NB4 (cell line): Measurements from ENCODE around the gene TMEM132C.

Source experiments
- DNase-seq: peaks from one replicate; pipeline ENCODE4 v3.0.0; 2010; ENCODE audit warnings: low read depth
- H3K4me3 ChIP-seq: one replicate; pipeline ENCODE4 v1.5.1; 2011; ENCODE audit warnings: mild to moderate bottlenecking, low read depth, low read length, moderate library complexity
- MAX ChIP-seq: IDR thresholded peaks from 2 replicates; pipeline ENCODE4 v1.6.1; 2011; ENCODE audit warnings: low read depth, low read length
- MYC ChIP-seq: IDR thresholded peaks from 2 replicates; pipeline ENCODE4 v1.6.1; 2011; ENCODE audit warnings: low read depth, low read length
- POLR2A ChIP-seq: IDR thresholded peaks from 2 replicates; pipeline ENCODE4 v1.6.1; 2011; ENCODE audit warnings: mild to moderate bottlenecking; ENCODE audit not compliant: insufficient read length; ENCODE audit errors: extremely low read depth
- TF ChIP-seq, protein P1 (sequence below): IDR thresholded peaks from one replicate; pipeline ENCODE4 v1.5.1; 2012; ENCODE audit warnings: low read depth, low read length

The TMEM132C gene

GRCh38 chr12:128385736-128386135 is 118.8 kb downstream of the TMEM132C start:
- DNase-seq: no peak
- TF ChIP-seq MYC (no peak), MAX (no peak), POLR2A (no peak)
- TF ChIP-seq, protein P1, sequence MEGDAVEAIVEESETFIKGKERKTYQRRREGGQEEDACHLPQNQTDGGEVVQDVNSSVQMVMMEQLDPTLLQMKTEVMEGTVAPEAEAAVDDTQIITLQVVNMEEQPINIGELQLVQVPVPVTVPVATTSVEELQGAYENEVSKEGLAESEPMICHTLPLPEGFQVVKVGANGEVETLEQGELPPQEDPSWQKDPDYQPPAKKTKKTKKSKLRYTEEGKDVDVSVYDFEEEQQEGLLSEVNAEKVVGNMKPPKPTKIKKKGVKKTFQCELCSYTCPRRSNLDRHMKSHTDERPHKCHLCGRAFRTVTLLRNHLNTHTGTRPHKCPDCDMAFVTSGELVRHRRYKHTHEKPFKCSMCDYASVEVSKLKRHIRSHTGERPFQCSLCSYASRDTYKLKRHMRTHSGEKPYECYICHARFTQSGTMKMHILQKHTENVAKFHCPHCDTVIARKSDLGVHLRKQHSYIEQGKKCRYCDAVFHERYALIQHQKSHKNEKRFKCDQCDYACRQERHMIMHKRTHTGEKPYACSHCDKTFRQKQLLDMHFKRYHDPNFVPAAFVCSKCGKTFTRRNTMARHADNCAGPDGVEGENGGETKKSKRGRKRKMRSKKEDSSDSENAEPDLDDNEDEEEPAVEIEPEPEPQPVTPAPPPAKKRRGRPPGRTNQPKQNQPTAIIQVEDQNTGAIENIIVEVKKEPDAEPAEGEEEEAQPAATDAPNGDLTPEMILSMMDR: no peak
- no peak overlapping the region for H3K4me3 ChIP-seq

DNA sequence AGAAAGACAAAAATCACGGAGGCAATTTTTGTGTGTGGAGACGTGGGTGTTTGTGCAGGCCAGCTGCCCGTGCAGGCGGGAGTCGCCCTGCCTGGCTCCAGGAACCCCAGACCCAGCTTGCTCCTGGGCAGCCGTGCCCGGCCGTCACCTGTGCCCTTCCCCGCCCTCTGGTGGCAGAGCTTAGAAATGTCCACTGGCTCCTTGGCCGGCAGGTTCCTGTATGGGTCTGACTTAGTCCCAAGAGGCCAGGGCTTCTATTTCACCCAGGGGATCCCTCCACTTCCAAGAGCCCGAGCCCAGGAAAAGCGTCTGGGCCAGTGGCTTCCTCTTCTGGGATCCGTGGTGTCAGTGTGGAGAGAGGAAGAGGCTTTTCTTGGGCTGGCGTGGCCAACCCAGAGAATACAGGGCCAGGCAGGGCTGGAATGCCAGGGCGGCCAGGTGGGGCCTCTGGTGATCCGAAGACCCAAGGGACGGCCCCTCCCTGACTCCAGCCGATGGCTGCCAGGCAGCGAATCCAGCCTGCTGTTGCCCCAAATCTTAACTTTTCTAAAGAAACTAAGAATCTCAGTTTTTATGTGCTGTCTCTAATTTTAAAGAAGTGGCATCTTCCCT is 120.9 kb downstream of the TMEM132C start:
- peak; percentile 56 for DNase-seq
- TF ChIP-seq, protein P1: peak; percentile 91
- TF ChIP-seq POLR2A: no peak
- no peak overlapping the region for H3K4me3 ChIP-seq

DNA sequence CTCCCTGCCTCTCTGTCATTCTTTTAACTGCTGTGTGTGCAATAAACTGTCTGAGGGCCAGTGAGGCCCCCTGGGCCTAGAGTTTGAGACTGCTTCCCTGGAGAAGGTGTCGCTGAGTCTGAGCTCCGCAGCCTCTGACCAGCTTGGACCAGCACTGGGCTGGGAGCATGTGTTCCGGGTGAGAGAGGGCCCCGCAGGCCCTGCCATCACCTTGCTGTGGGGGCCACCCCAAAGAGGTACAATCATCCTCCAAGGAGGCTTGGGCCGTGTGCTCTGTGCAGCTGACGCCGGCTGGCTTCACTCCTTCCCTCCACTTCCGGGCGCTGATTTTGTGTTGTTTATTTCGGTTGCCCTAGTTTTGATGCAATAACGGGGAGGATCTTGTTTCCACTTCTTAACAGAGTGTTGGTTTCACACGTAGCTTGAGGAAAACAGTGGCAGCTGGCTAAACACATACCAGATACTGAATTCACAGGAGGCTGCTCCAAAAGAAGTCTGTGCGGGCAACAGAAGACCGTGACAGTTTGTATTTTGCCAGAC is 121.6 kb downstream of the TMEM132C start:
- TF ChIP-seq, protein P1: no peak
- TF ChIP-seq MAX: no peak
- TF ChIP-seq MYC: no peak
- TF ChIP-seq POLR2A: no peak
- no peak for DNase-seq

DNA sequence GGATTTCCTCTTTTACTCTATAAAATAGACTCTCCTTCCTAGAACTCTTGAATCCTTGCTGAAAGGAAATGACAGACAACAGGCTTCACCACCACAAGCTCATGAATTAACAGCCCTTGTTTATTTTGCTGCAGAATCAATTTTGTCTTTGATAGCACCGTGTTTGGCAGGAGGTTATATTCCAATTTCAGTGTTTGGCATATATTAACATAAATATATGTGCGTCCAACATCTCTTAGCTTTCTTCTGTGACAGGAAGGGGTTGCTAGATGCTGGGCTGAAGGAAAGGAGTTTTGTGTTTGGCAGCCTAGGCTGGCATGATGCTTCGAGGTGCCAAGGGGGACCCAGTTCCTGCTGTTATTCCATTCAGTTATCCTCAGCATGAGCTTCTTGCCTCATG is 126.4 kb downstream of the TMEM132C start:
- DNase-seq: no peak
- no peak for TF ChIP-seq MYC
- no peak for TF ChIP-seq MAX
- TF ChIP-seq, protein P1: no peak
- TF ChIP-seq POLR2A: no peak
- no peak overlapping the region for H3K4me3 ChIP-seq

More for the DNA sequence above, 121.6 kb downstream of the TMEM132C start:
- no peak overlapping the region for H3K4me3 ChIP-seq

DNA sequence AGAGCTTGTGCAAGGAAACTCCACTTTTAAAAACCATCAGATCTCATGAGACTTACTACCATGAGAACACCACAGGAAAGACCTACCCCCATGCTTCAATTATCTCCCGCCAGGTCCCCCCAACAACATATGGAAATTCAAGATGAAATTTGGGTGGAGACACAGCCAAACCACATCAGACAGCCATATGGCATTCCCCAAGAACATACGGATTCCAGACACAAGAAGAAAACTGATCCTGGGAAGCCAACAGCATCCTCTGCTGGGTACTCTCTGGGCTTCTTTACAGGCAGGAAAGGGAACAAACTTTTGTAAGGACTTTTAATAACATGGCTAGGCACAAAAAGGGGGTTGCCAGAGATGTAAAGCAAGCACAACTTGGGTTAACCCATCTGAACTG is 127.2 kb downstream of the TMEM132C start:
- DNase-seq: no peak

More for the DNA sequence above, 127.2 kb downstream of the TMEM132C start:
- TF ChIP-seq, protein P1: no peak
- TF ChIP-seq POLR2A (no peak), MYC (no peak), MAX (no peak)
- H3K4me3 ChIP-seq: no peak overlapping the region
